Heart left ventricle (tissue), 13 donors: Measurements from ENCODE around the gene DDX21.

Experiments
- CTCF ChIP-seq, 12 donors: fragments of 200-600 bp; sonication (generic) in 4 of 12; IDR thresholded peaks; one replicate each; pipeline versions ENCODE4 v1.5.0 to v1.8.0; 2018 to 2022; ENCODE audit warnings: antibody characterized with exemption in 12 of 12, mild to moderate bottlenecking in 5 of 12
- POLR2A ChIP-seq, 2 donors: fragments of 450-650 bp; IDR thresholded peaks; one replicate each; pipeline ENCODE4 v1.6.1; 2017; ENCODE audit warnings: antibody characterized with exemption in 2 of 2, mild to moderate bottlenecking in 2 of 2, moderate library complexity in 2 of 2
- donor health status: ischemic (EF 13 %, LVEDD 7.1; RV severe dilation, severe dysfunction).
- donor health status: DM: no; HTN: yes; CAD: no.
- donor health status: DM: no; HTN: no; CAD: no.
- donor health status: ischemic (EF 25% LVEDD 6.9; RV normal size, moderate dysfunction).
- donor health status: ischemic (EF 25% LVEDD 5.7; RV mildly dilated, moderate dysfunction).
- donor health status: ischemic (EF 35%, LVEDD 5.7; RV mildly dilated, moderate dysfunction).
- donor health status: nonischemic (EF 11% LVEDD 7.7; RV severe dilation, severe dysfunction).
- donor health status: DM: yes; HTN: yes; CAD: no.
- donor health status: PGD.
- donor health status: ischemic (EF 29% LVEDD 5.4; RV normal size, mild dysfunction).
- donor health status: nonischemic (EF 23%, LVEDD 6.1; RV moderate dilation, normal function).

GRCh38 chr10:68938117-68938516 lies 17.9 kb upstream of the DDX21 start:
- TF ChIP-seq CTCF (IDR thresholded peaks at IDR 0.05): no peak
- no peak for TF ChIP-seq POLR2A (IDR thresholded peaks at IDR 0.05)
